IMR-90 (cell line): ENCODE data around the gene GNG8. TPM values are rescaled to one million over a fixed set of nuclear protein-coding genes. Genes with fewer than 3 reads are reported as not detected.

ENCODE experiments used
- ATAC-seq: fragments of 200-7000 bp; cut with Tn5 transposase; 2 replicates; pipeline ENCODE4 v1.9.1; 2020; ENCODE audit warnings: low read depth, mild to moderate bottlenecking, moderate library complexity
- BruUV-seq: library from RNA; stranded (reverse); fragments of 400-500 nt; replicated peaks from 2 replicates; lab custom pipeline; 2021; lab: Mats Ljungman, UMichigan
- CTCF ChIA-PET: fragments of 300-600 bp; formaldehyde crosslinking; extraction: SDS; loops from one replicate; lab custom pipeline; 2021; ENCODE audit warnings: antibody characterized with exemption; lab: Yijun Ruan, JAX
- POLR2A ChIA-PET: fragments of 300-600 bp; sonication (Branson Sonifier 250); formaldehyde crosslinking; loops from one replicate; lab custom pipeline; 2022; ENCODE audit warnings: antibody characterized with exemption; ENCODE audit not compliant: unreplicated experiment; lab: Charles Lee
- DNase-seq: peaks from one replicate; pipeline ENCODE4 v3.0.0; 2013
- H2AFZ ChIP-seq: replicated peaks from 2 replicates; pipeline ENCODE3; 2013; ENCODE audit warnings: low read length, mild to moderate bottlenecking; ENCODE audit not compliant: poor library complexity
- H2AK5ac ChIP-seq: 2 replicates; pipeline ENCODE4 v1.6.1; 2013; ENCODE audit warnings: low read depth, low read length, inconsistent platforms
- H2AK9ac ChIP-seq: replicated peaks from 2 replicates; pipeline ENCODE3; 2013; ENCODE audit warnings: mild to moderate bottlenecking, low read depth, low read length, moderate library complexity; ENCODE audit not compliant: poor library complexity
- H2BK120ac ChIP-seq: 2 replicates; pipeline ENCODE4 v1.6.1; 2013; ENCODE audit warnings: low read depth, low read length, inconsistent platforms
- H2BK15ac ChIP-seq: 3 replicates; pipeline ENCODE4 v1.6.1; 2013; ENCODE audit warnings: low read depth, low read length, inconsistent platforms
- H2BK20ac ChIP-seq: 2 replicates; pipeline ENCODE4 v1.6.1; 2013; ENCODE audit warnings: low read depth, mild to moderate bottlenecking, inconsistent platforms, low read length, moderate library complexity
- H2BK5ac ChIP-seq: 2 replicates; pipeline ENCODE4 v1.6.1; 2013; ENCODE audit warnings: mild to moderate bottlenecking, low read depth, low read length, inconsistent platforms; ENCODE audit not compliant: poor library complexity, severe bottlenecking
- H3K14ac ChIP-seq: replicated peaks from 2 replicates; pipeline ENCODE4 v1.6.1; 2013; ENCODE audit warnings: low read depth, low read length, inconsistent platforms
- H3K18ac ChIP-seq: 2 replicates; pipeline ENCODE4 v1.6.1; 2013; ENCODE audit warnings: low read depth, low read length, control low read depth
- H3K23ac ChIP-seq: 2 replicates; pipeline ENCODE4 v1.6.1; 2013; ENCODE audit warnings: low read depth, low read length, inconsistent platforms
- H3K27ac ChIP-seq: 2 replicates; pipeline ENCODE4 v1.5.1; 2013; ENCODE audit warnings: mild to moderate bottlenecking, control low read depth, low read length; ENCODE audit not compliant: insufficient read depth
- H3K27me3 ChIP-seq: 2 replicates; pipeline ENCODE4 v1.6.1; 2013; ENCODE audit warnings: low read length; ENCODE audit not compliant: control insufficient read depth, insufficient read depth
- H3K36me3 ChIP-seq: 2 replicates; pipeline ENCODE4 v1.6.1; 2013; ENCODE audit warnings: low read length, mixed read lengths; ENCODE audit not compliant: control insufficient read depth, insufficient read depth
- H3K4ac ChIP-seq: 2 replicates; pipeline ENCODE4 v1.6.1; 2013; ENCODE audit warnings: low read depth, low read length, inconsistent platforms
- H3K4me1 ChIP-seq: 2 replicates; pipeline ENCODE4 v1.6.1; 2013; ENCODE audit warnings: low read length, mixed read lengths; ENCODE audit not compliant: control insufficient read depth, insufficient read depth
- H3K4me2 ChIP-seq: 2 replicates; pipeline ENCODE4 v1.6.1; 2013; ENCODE audit warnings: low read depth, mild to moderate bottlenecking, control low read depth, low read length, moderate library complexity
- H3K4me3 ChIP-seq: 2 replicates; pipeline ENCODE4 v1.5.1; 2013; ENCODE audit warnings: low read depth, mild to moderate bottlenecking, control low read depth, low read length, moderate library complexity; ENCODE audit not compliant: insufficient read depth
- H3K56ac ChIP-seq: 2 replicates; pipeline ENCODE4 v1.6.1; 2013; ENCODE audit warnings: low read length, inconsistent platforms; ENCODE audit not compliant: insufficient read depth; ENCODE audit errors: extremely low read depth
- H3K79me1 ChIP-seq, 2 experiments: 2 replicates each; pipeline ENCODE4 v1.6.1; 2013; ENCODE audit warnings: low read length in 2 of 2, inconsistent platforms in 1 of 2, low read depth in 1 of 2
- H3K9ac ChIP-seq: 2 replicates; pipeline ENCODE4 v1.6.1; 2013; ENCODE audit warnings: low read depth, low read length, control low read depth
- H3K9me1 ChIP-seq: 2 replicates; pipeline ENCODE4 v1.6.1; 2013; ENCODE audit warnings: low read length, inconsistent platforms; ENCODE audit not compliant: insufficient read depth
- H3K9me3 ChIP-seq: 2 replicates; pipeline ENCODE4 v1.6.1; 2013; ENCODE audit warnings: low read length; ENCODE audit not compliant: control insufficient read depth, insufficient read depth
- H4K20me1 ChIP-seq: 2 replicates; pipeline ENCODE4 v1.6.1; 2013; ENCODE audit warnings: low read length, inconsistent platforms; ENCODE audit not compliant: insufficient read depth
- H4K5ac ChIP-seq: 2 replicates; pipeline ENCODE4 v1.6.1; 2013; ENCODE audit warnings: mild to moderate bottlenecking, low read depth, low read length, control low read depth
- H4K8ac ChIP-seq, 2 experiments: 2 replicates each; pipeline ENCODE4 v1.6.1; 2013; ENCODE audit warnings: low read depth in 2 of 2, low read length in 2 of 2, control low read depth in 1 of 2, inconsistent platforms in 1 of 2
- H4K91ac ChIP-seq: 2 replicates; pipeline ENCODE4 v1.6.1; 2013; ENCODE audit warnings: low read depth, low read length, inconsistent platforms; ENCODE audit not compliant: insufficient read depth
- BHLHE40 ChIP-seq: fragments of 150-350 bp; IDR thresholded peaks from 2 replicates; pipeline ENCODE4 v1.6.1; 2016; ENCODE audit warnings: mild to moderate bottlenecking, low read depth, low read length
- MXI1 ChIP-seq: IDR thresholded peaks from 2 replicates; pipeline ENCODE4 v1.6.1; 2012; ENCODE audit warnings: low read depth, mild to moderate bottlenecking, low read length, moderate library complexity, borderline replicate concordance
- POLR2A ChIP-seq: IDR thresholded peaks from 2 replicates; pipeline ENCODE4 v1.6.1; 2012; ENCODE audit warnings: mild to moderate bottlenecking, low read depth, low read length
- RAD21 ChIP-seq: IDR thresholded peaks from 2 replicates; pipeline ENCODE4 v1.6.1; 2012; ENCODE audit warnings: low read length, improper control_type of control experiment
- RFX5 ChIP-seq: IDR thresholded peaks from 2 replicates; pipeline ENCODE4 v1.8.0; 2012; ENCODE audit warnings: low read depth, mild to moderate bottlenecking, low read length, moderate library complexity
- WGBS, 2 experiments: methylation state at CpG; one replicate each; pipeline versions ENCODE4 v1.1.5 to v1.1.7; 2013; ENCODE audit warnings: missing lambda C conversion rate in 2 of 2; ENCODE audit not compliant: insufficient read length in 1 of 2; ENCODE audit errors: extremely low coverage in 2 of 2; 5-methylcytosine and 5-hydroxymethylcytosine counted together
- dilution Hi-C: fragments of 300-500 bp; cut with HindIII; formaldehyde crosslinking; loops from one replicate; pipeline ENCODE4 v1.14.3; 2018; ENCODE audit warnings: low sequenced_read_pairs; ENCODE audit not compliant: unreplicated experiment
- in situ Hi-C: fragments of 300-500 bp; cut with MboI; formaldehyde crosslinking; loops from 3 replicates; pipeline ENCODE4 v1.14.3; 2019; ENCODE audit warnings: low sequenced_read_pairs, inconsistent platforms, mixed read lengths
- intact Hi-C: fragments of 100-400 bp; cut with micrococcal nuclease; formaldehyde crosslinking; loops from 2 replicates; pipeline ENCODE4 v1.10.0; 2022
- polyA plus RNA-seq, 3 experiments: library from polyadenylated mRNA; depleted of rRNA; stranded (reverse); fragments of >200 nt; gene quantifications; 2 replicates each; pipeline ENCODE4 v1.2.3, GENCODE V29; 2012; ENCODE audit warnings: low replicate concordance in 1 of 3
- total RNA-seq: library from RNA; depleted of rRNA; stranded (reverse); fragments of >200 nt; gene quantifications from 2 replicates; pipeline ENCODE4 v1.2.3, GENCODE V29; 2012

The GNG8 gene
- total and polyA plus RNA-seq, 2 of the 4 experiments (the other 2 are of a cell fraction) = not detected

DNA sequence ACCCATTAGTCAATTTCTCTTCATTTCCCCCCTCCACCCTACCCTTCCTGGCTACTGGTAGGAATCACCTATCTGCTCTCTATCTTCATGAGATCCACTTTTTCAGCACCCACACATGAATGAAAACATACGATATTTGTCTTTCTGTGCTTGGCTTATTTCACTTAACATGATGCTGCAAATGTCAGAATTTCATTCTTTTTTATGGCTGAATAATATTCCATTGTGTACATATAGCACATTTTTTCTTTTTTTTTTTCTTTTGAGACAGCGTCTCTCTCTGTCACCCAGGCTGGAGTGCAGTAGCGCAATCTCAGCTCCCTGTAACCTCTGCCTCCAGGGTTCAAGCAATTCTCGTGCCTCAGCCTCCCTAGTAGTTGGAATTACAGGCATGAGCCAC lies 44.7 kb downstream of the GNG8 start:
- Histone ChIP-seq H2AFZ (no peak overlapping the region), H2AK5ac (no peak overlapping the region), H3K4me3 (no peak overlapping the region), H3K9me1 (no peaks in the 10 kb centered on the region), H3K9ac (no peak overlapping the region), H2BK20ac (no peak overlapping the region), H3K56ac (no peak overlapping the region), H4K8ac (no peak overlapping the region), H3K79me1 (no peaks in the 10 kb centered on the region), H3K27ac (no peak overlapping the region), H3K18ac (no peak overlapping the region), H4K20me1 (no peaks in the 10 kb centered on the region), H2BK5ac (no peak overlapping the region), H3K4ac (no peak overlapping the region), H3K4me2 (no peak overlapping the region), H3K9me3 (no peaks in the 10 kb centered on the region), H4K5ac (no peak overlapping the region), H2BK120ac (no peak overlapping the region), H2AK9ac (no peak overlapping the region), H3K14ac (no peak overlapping the region), H3K23ac (no peak overlapping the region), H3K27me3 (no peaks in the 10 kb centered on the region), H3K4me1 (no peaks in the 10 kb centered on the region), H4K91ac (no peak overlapping the region), H2BK15ac (no peak overlapping the region), H3K36me3 (no peaks in the 10 kb centered on the region)
- ChIA-PET CTCF (no interaction called here), POLR2A (no interaction called here)
- ATAC-seq (no peak), DNase-seq (no peak)
- TF ChIP-seq RFX5 (no peak), BHLHE40 (no peak), MXI1 (no peak), RAD21 (no peak), POLR2A (no peak)
- in situ Hi-C loops (no loop called here), intact Hi-C loops (no loop called here), dilution Hi-C loops (no loop called here)
- BruUV-seq = no TSS peak
- no CpG with 5 or more reads among the region's 4 CpGs for WGBS, 2 experiments
